Chondrocyte (in vitro differentiated cells): ENCODE measurements around the gene EGFR. TPM values are rescaled to one million over a fixed set of nuclear protein-coding genes. Genes with fewer than 3 reads are reported as not detected.
A peak's percentile ranks its signal among the peaks of the same experiment; 100 is the strongest.

Source experiments
- DNase-seq: peaks from one replicate; pipeline ENCODE4 v3.0.0; 2021; ENCODE audit warnings: mixed read lengths, low spot score
- H3K27ac Mint-ChIP-seq: one replicate; pipeline ENCODE4 v1.8.0; 2021; ENCODE audit warnings: mild to moderate bottlenecking, moderate library complexity, mixed read lengths; ENCODE audit not compliant: unreplicated experiment
- H3K27me3 Mint-ChIP-seq: 2 replicates; pipeline ENCODE4 v1.8.0; 2021; ENCODE audit warnings: low read depth, mixed read lengths
- H3K36me3 Mint-ChIP-seq: 2 replicates; pipeline ENCODE4 v1.8.0; 2021; ENCODE audit warnings: low read depth, mixed read lengths
- H3K4me1 Mint-ChIP-seq: 2 replicates; pipeline ENCODE4 v1.8.0; 2021; ENCODE audit warnings: low read depth, mild to moderate bottlenecking, mixed read lengths
- H3K4me3 Mint-ChIP-seq: one replicate; pipeline ENCODE4 v1.8.0; 2021; ENCODE audit warnings: mild to moderate bottlenecking, moderate library complexity, mixed read lengths; ENCODE audit not compliant: unreplicated experiment
- H3K9me3 Mint-ChIP-seq: 2 replicates; pipeline ENCODE4 v1.8.0; 2021; ENCODE audit warnings: low read depth, mixed read lengths
- CTCF ChIP-seq: fragments of 200-600 bp; sonication (generic); IDR thresholded peaks from 2 replicates; pipeline ENCODE4 v1.5.0; 2021; ENCODE audit warnings: antibody characterized with exemption, mild to moderate bottlenecking, moderate library complexity
- total RNA-seq: library from RNA; stranded (reverse); gene quantifications from 3 replicates; pipeline ENCODE4 v1.2.1, GENCODE V29; 2021

The EGFR gene
- total RNA-seq, 1 donor from 2014 or later = 25.5 TPM

- no peak overlapping the region for H3K4me3 Mint-ChIP-seq
- H3K27ac Mint-ChIP-seq = no peak overlapping the region
- no peak for TF ChIP-seq CTCF
- H3K36me3 Mint-ChIP-seq = no peaks in the 10 kb centered on the region
- peaks cover 5% of the 10 kb centered on the region for H3K27me3 Mint-ChIP-seq
- H3K9me3 Mint-ChIP-seq = no peaks in the 10 kb centered on the region
- no peak for DNase-seq
- peaks cover 26% of the 10 kb centered on the region for H3K4me1 Mint-ChIP-seq
These were observed 232.5 kb downstream of the EGFR start for GRCh38 chr7:55251313-55251712.

DNA sequence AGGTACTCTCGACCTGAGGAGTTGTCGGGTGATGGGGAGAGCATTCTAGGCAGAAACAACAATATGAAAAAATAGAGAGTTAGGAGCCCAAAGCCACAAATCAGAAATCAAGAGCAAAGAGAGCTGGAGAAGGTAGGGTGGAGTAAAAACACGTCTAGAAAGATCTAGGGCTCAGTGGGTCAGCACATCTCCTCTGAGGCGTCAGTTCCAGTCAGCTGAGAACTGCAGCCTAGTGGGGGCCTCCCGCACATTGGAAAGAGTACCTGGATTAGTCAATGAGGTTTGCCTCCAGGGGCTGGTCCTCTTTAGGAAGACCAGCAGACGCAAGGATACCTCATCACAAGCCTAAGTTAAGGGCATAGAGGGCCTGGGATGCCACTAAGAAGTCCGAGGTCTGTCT, 233.1 kb downstream of the EGFR start:
- H3K27ac Mint-ChIP-seq = no peak overlapping the region
- H3K9me3 Mint-ChIP-seq = no peaks in the 10 kb centered on the region
- H3K36me3 Mint-ChIP-seq = no peaks in the 10 kb centered on the region
- H3K4me3 Mint-ChIP-seq = no peak overlapping the region
- DNase-seq = no peak
- H3K4me1 Mint-ChIP-seq = peaks cover 24% of the 10 kb centered on the region
- H3K27me3 Mint-ChIP-seq = peaks cover 6% of the 10 kb centered on the region
- TF ChIP-seq CTCF = no peak

- H3K4me1 Mint-ChIP-seq = peaks cover 24% of the 10 kb centered on the region
- no peak for TF ChIP-seq CTCF
- peaks cover 6% of the 10 kb centered on the region for H3K27me3 Mint-ChIP-seq
- no peak for DNase-seq
- no peaks in the 10 kb centered on the region for H3K36me3 Mint-ChIP-seq
- H3K4me3 Mint-ChIP-seq = no peak overlapping the region
- H3K27ac Mint-ChIP-seq = no peak overlapping the region
- H3K9me3 Mint-ChIP-seq = no peaks in the 10 kb centered on the region
These were observed 233.6 kb downstream of the EGFR start for GRCh38 chr7:55252386-55252785.

GRCh38 chr7:55253188-55253587, 234.4 kb downstream of the EGFR start:
- Mint-ChIP-seq H3K9me3 (no peaks in the 10 kb centered on the region), H3K27me3 (peaks cover 6% of the 10 kb centered on the region), H3K27ac (no peak overlapping the region), H3K4me1 (peaks cover 19% of the 10 kb centered on the region), H3K4me3 (no peak overlapping the region), H3K36me3 (no peaks in the 10 kb centered on the region)
- no peak for DNase-seq
- no peak for TF ChIP-seq CTCF

GRCh38 chr7:55254242-55254595, 235.4 kb downstream of the EGFR start:
- TF ChIP-seq CTCF = no peak
- H3K9me3 Mint-ChIP-seq = no peaks in the 10 kb centered on the region
- no peaks in the 10 kb centered on the region for H3K36me3 Mint-ChIP-seq
- peak overlapping the region; percentile 73 for H3K4me3 Mint-ChIP-seq
- H3K27me3 Mint-ChIP-seq = peaks cover 6% of the 10 kb centered on the region
- DNase-seq = no peak
- peaks cover 19% of the 10 kb centered on the region for H3K4me1 Mint-ChIP-seq
- H3K27ac Mint-ChIP-seq = no peak overlapping the region
